B cell (primary cell): Measurements from ENCODE around the gene DOCK3.

Experiments
- EZH2 ChIP-seq: IDR thresholded peaks from 2 replicates; pipeline ENCODE4 v1.6.1; 2012; ENCODE audit warnings: borderline replicate concordance, low read depth, mild to moderate bottlenecking, moderate library complexity, low read length; ENCODE audit not compliant: insufficient read depth, poor library complexity, severe bottlenecking
- TF ChIP-seq, protein P1 (sequence below): fragments of 200-600 bp; IDR thresholded peaks from one replicate; pipeline ENCODE4 v1.8.0; 2022; ENCODE audit warnings: antibody characterized with exemption, mild to moderate bottlenecking

DNA sequence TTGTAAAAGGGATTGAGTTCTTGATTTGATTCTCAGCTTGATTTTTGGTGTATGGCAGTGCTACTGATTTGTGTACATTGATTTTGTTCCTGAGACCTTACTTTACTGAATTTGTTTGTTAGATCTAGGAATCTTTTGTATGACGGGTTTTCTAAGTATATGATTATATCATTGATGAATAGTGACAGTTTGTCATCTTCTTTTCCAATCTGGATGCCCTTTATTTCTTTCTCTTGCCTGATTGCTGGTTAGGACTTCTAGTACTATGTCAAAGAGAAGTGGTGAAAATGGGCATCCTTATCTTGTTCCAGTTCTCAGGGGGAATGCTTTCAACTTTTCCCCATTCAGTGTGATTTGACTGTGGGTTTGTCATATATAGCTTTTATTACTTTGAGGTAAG, 103.0 kb downstream of the DOCK3 start:
- TF ChIP-seq, protein P1, sequence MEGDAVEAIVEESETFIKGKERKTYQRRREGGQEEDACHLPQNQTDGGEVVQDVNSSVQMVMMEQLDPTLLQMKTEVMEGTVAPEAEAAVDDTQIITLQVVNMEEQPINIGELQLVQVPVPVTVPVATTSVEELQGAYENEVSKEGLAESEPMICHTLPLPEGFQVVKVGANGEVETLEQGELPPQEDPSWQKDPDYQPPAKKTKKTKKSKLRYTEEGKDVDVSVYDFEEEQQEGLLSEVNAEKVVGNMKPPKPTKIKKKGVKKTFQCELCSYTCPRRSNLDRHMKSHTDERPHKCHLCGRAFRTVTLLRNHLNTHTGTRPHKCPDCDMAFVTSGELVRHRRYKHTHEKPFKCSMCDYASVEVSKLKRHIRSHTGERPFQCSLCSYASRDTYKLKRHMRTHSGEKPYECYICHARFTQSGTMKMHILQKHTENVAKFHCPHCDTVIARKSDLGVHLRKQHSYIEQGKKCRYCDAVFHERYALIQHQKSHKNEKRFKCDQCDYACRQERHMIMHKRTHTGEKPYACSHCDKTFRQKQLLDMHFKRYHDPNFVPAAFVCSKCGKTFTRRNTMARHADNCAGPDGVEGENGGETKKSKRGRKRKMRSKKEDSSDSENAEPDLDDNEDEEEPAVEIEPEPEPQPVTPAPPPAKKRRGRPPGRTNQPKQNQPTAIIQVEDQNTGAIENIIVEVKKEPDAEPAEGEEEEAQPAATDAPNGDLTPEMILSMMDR, result no peak
- no peak for TF ChIP-seq EZH2
